ENCODE results near the gene DNAJC5G. TPM values are rescaled to one million over a fixed set of nuclear protein-coding genes. Genes with fewer than 3 reads are reported as not detected.
A peak's percentile ranks its signal among the peaks of the same experiment; 100 is the strongest.
"Not testable (repeated sequence)": the region's sequence is repeated elsewhere in the genome, so short reads cannot be mapped to it uniquely, and the experiment has no call there.

Gene DNAJC5G
- total and polyA plus RNA-seq, 3 donors from 2014 or later, result 37.4 to 65.0 (median 57.9) TPM

DNA sequence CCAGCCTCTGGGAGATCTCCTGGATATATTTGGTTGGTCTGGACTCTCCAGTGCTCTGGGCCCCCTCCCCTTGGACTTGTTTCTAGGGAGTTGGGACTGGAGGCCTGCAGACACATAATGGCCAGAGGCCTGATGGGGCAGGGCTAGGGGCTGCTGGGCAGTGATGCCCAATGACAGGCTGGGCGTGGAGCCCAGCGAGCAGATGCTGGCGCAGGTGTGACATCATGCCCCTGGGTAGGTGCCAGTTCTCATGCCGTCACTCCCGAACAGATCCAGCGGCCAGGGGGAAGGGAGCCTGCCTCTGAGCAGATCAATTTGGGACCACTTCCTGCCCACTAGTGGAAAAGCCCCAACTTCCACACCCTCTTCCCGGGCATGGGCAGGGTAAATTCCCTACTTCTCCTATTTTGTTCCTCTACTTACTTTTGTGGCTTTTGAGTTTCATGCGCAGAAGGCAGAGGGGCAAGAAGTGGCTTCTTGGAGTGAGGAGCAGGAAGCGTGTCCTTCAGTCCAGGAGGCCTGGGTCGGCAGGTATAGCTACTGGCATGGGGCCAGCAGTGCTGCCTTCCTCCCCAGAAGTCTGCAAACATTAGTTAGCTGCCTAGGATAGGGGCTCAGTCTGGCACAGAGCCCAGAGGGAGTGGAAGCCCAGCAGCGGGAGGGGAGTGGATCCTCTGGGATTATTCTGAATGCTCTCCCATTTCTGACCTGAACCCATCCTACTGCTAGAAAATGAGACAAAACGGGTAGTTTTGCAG is 41.6 kb downstream of the DNAJC5G start:
- H3K9me3 ChIP-seq, result no peaks in the 10 kb centered on the region
- no peaks in the 10 kb centered on the region for H3K4me1 ChIP-seq
- TF ChIP-seq POLR2A (IDR thresholded peaks at IDR 0.05), result no peak
- TF ChIP-seq, protein P1, sequence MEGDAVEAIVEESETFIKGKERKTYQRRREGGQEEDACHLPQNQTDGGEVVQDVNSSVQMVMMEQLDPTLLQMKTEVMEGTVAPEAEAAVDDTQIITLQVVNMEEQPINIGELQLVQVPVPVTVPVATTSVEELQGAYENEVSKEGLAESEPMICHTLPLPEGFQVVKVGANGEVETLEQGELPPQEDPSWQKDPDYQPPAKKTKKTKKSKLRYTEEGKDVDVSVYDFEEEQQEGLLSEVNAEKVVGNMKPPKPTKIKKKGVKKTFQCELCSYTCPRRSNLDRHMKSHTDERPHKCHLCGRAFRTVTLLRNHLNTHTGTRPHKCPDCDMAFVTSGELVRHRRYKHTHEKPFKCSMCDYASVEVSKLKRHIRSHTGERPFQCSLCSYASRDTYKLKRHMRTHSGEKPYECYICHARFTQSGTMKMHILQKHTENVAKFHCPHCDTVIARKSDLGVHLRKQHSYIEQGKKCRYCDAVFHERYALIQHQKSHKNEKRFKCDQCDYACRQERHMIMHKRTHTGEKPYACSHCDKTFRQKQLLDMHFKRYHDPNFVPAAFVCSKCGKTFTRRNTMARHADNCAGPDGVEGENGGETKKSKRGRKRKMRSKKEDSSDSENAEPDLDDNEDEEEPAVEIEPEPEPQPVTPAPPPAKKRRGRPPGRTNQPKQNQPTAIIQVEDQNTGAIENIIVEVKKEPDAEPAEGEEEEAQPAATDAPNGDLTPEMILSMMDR (IDR thresholded peaks at IDR 0.05), result no peak
- no peak for DNase-seq
- WGBS, 2 donors, result 64 to 79% methylated on average over 6 to 12 of the region's 12 CpGs
- H3K36me3 ChIP-seq (ENCODE audit: low read depth, missing control alignments), result no peaks in the 10 kb centered on the region
- intact Hi-C loops (cut with DNase I; ENCODE audit: low total_unique reads), result no loop called here
- no peaks in the 10 kb centered on the region for H3K27me3 ChIP-seq
- H3K4me3 ChIP-seq, result no peak overlapping the region
- H3K27ac ChIP-seq, result no peak overlapping the region

DNA sequence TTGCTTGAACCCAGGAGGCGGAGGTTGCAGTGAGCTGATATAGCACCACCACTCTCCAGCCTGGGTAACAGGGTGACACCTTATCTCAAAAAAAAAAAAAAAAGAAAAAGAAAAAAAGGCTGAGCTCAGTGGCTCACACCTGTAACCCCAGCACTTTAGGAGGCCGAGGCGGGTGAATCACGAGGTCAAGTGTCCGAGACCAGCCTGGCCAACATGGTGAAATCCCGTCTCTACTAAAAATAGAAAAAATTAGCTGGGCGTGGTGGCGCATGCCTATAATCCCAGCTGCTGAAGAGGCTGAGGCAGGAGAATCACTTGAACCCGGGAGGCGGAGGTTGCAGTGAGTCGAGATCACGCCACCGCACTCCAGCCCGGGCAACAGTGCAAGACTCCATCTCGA is 44.6 kb downstream of the DNAJC5G start:
- DNase-seq; H3K27ac ChIP-seq; H3K36me3 ChIP-seq (ENCODE audit: low read depth, missing control alignments); H3K27me3 ChIP-seq; H3K9me3 ChIP-seq; intact Hi-C loops (cut with DNase I; ENCODE audit: low total_unique reads); H3K4me3 ChIP-seq: not testable (repeated sequence)
- 93% methylated on average over 15 of the region's 15 CpGs for WGBS, 2 donors
- H3K4me1 ChIP-seq, result peaks cover 16% of the 10 kb centered on the region

DNA sequence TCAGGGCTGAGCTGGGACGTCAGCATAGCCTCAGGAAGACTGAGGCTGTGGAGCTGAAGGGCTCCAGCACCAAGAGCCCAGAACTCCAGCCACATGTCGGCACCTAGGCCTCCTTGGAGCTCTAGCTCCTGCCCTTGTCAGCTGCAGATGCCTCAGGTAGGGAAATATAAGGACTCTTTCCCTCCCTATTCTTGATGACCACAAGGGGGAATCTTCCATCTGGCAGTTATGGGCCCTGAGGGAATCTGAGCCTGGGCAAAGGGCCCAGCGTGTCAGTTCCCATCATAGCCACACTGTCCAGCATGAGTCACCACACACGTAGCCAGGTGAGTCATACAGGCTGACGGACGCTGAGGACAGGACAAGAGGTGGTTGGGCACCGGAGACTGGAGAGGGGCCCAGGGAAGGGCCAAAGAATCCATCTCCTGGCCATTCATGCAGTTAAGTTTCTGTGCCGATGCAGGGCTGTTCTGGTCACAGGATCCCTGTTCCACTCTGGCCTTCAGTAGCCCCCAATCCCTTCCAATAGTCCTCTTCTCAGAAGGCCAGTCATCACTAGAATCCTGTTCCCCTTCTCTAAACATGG is 45.8 kb downstream of the DNAJC5G start:
- no peaks in the 10 kb centered on the region for H3K9me3 ChIP-seq
- H3K36me3 ChIP-seq (ENCODE audit: low read depth, missing control alignments), result no peaks in the 10 kb centered on the region
- 59 to 76% methylated on average over 8 of the region's 8 CpGs for WGBS, 2 donors
- no peak overlapping the region for H3K27ac ChIP-seq
- intact Hi-C loops (cut with DNase I; ENCODE audit: low total_unique reads), result no loop called here
- no peak overlapping the region for H3K4me3 ChIP-seq
- H3K4me1 ChIP-seq, result peaks cover 16% of the 10 kb centered on the region
- H3K27me3 ChIP-seq, result no peaks in the 10 kb centered on the region
- DNase-seq, result peak; percentile 67
- TF ChIP-seq POLR2A (IDR thresholded peaks at IDR 0.05), result no peak
- TF ChIP-seq, protein P1 (IDR thresholded peaks at IDR 0.05), result peak; percentile 18 to 26 (median 20)

DNA sequence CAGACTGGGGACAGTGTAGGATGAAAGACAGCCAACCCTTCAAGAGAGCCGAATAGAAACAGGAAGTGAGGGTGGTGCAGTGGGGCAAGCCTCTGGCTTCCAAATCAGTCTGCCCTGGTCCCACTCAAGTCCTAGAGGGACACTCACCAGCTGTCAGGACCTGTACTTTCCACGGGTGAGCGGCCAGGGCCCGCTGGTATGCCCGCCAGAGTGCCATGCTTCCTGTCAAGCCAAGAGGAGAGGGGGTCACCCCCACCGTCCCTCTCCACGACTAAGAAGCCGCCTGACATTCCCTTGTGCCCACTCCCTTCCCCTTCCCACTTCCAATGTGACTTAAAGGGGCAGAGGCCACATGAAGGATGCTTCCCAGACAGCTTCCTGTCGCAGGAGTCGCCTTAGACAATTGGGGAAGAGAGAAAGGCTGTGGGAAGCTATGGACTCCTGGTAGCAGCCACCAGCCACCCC is 47.1 kb downstream of the DNAJC5G start:
- 1 to 2% methylated on average over 10 of the region's 10 CpGs for WGBS, 2 donors
- Histone ChIP-seq H3K27me3 (no peaks in the 10 kb centered on the region), H3K4me3 (peak overlapping the region; percentile 78 to 79), H3K27ac (peak overlapping the region; percentile 76 to 93), H3K4me1 (peaks cover 16% of the 10 kb centered on the region), H3K9me3 (no peaks in the 10 kb centered on the region), H3K36me3 (ENCODE audit: low read depth, missing control alignments) (no peaks in the 10 kb centered on the region)
- intact Hi-C loops (cut with DNase I; ENCODE audit: low total_unique reads), result no loop called here
- TF ChIP-seq POLR2A (IDR thresholded peaks at IDR 0.05), result no peak
- TF ChIP-seq, protein P1 (IDR thresholded peaks at IDR 0.05), result no peak
- no peak for DNase-seq

DNA sequence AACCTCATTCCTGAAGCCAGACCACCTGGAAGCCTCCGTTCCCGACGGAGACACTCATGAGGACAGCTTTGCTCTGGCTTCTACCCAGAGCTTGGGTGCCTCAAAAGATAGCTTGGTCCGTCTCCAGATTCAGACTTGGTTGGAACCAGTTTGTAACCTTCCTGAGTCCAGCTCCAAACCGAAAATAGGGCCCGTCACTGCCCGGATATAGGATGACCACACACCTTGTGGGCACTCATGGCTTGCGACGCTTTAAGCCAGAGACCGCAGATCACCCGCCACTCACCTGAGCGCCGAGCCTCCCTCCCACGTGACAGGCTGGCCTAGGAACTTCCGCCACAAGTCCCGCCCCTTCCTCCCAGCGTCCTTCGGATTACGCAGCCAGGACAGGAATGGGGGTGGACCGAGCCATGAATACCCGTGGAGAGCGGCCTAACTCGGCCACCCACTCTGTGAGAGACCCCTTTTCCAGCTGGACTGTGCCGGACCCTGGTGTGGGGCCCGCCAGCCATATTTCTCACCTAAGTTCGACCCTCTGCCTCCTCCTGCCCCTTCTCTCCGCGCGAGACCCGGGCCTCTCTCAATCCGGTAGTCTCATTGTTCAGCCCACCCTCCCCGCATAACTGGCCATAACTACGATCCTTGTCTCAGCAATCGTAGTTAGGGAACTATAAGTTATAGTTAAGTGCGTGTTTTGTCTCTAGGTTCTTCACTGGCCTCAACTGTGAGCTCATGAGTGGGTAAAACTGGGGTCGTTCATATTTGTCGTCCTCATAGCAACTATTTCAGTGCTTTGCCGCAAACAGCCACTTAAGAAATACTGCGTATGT is 47.7 kb downstream of the DNAJC5G start, which contains the start of gene MPV17:
MPV17 (minus strand) TSS at position 332 of the 830 bp plus-strand sequence. CDS start 580 bp downstream, outside the sequence.
- Histone ChIP-seq H3K4me1 (peaks cover 16% of the 10 kb centered on the region), H3K27me3 (no peaks in the 10 kb centered on the region), H3K4me3 (peak within 1 kb of the TSS; percentile 78 to 79), H3K36me3 (ENCODE audit: low read depth, missing control alignments) (no peaks in the 10 kb centered on the region), H3K9me3 (no peaks in the 10 kb centered on the region), H3K27ac (peak within 1 kb of the TSS; percentile 76 to 93)
- 0% methylated on average over 37 to 39 of the region's 39 CpGs for WGBS, 2 donors
- peak; percentile 96 for DNase-seq
- intact Hi-C loops (cut with DNase I; ENCODE audit: low total_unique reads), result no loop called here
- TF ChIP-seq, protein P1 (IDR thresholded peaks at IDR 0.05), result no peak
- TF ChIP-seq POLR2A (IDR thresholded peaks at IDR 0.05), result peak; percentile 85
